Ishikawa (cell line): Measurements from ENCODE around the gene RIMBP2.

Source experiments
- CEBPB ChIP-seq: IDR thresholded peaks from 2 replicates; pipeline ENCODE4 v1.6.1; 2012
- CREB1 ChIP-seq: IDR thresholded peaks from 2 replicates; pipeline ENCODE4 v1.6.1; 2012; ENCODE audit warnings: low read depth
- EP300 ChIP-seq: IDR thresholded peaks from 2 replicates; pipeline ENCODE4 v1.6.1; 2012; ENCODE audit warnings: borderline replicate concordance
- FOXM1 ChIP-seq: IDR thresholded peaks from 2 replicates; pipeline ENCODE4 v1.6.1; 2012; ENCODE audit warnings: low read depth, borderline replicate concordance
- NFIC ChIP-seq: IDR thresholded peaks from 2 replicates; pipeline ENCODE4 v1.6.1; 2012
- RAD21 ChIP-seq: IDR thresholded peaks from 2 replicates; pipeline ENCODE4 v1.6.1; 2012; ENCODE audit warnings: low read depth
- TF ChIP-seq, protein P1 (sequence below): IDR thresholded peaks from 2 replicates; pipeline ENCODE4 v1.6.1; 2012
- TF ChIP-seq, protein P2 (sequence below): IDR thresholded peaks from 2 replicates; pipeline ENCODE4 v1.6.1; 2012; ENCODE audit warnings: low read depth, mild to moderate bottlenecking

DNA sequence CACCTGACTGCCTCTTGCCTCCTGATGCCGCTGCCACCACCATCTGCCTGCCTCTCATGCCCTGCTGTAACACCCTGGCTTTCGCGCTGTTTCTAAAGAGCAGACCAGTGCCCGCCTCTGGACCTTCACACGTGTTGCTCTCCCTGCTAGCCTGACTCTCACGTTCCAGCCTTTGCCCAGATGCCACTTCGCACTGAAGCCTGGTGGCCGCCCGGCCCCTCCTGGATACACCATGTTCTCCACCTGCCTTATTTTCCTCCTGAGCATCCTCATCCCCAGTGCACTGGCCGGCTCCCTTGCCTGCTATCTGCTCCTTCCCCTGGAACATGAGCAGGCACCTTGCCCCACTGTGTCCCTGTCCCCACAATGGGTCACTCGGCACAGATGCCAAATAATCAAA is 231.9 kb downstream of the RIMBP2 start:
- no peak for TF ChIP-seq RAD21
- TF ChIP-seq NFIC, result no peak
- TF ChIP-seq, protein P1, sequence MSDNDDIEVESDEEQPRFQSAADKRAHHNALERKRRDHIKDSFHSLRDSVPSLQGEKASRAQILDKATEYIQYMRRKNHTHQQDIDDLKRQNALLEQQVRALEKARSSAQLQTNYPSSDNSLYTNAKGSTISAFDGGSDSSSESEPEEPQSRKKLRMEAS, result no peak
- TF ChIP-seq, protein P2, sequence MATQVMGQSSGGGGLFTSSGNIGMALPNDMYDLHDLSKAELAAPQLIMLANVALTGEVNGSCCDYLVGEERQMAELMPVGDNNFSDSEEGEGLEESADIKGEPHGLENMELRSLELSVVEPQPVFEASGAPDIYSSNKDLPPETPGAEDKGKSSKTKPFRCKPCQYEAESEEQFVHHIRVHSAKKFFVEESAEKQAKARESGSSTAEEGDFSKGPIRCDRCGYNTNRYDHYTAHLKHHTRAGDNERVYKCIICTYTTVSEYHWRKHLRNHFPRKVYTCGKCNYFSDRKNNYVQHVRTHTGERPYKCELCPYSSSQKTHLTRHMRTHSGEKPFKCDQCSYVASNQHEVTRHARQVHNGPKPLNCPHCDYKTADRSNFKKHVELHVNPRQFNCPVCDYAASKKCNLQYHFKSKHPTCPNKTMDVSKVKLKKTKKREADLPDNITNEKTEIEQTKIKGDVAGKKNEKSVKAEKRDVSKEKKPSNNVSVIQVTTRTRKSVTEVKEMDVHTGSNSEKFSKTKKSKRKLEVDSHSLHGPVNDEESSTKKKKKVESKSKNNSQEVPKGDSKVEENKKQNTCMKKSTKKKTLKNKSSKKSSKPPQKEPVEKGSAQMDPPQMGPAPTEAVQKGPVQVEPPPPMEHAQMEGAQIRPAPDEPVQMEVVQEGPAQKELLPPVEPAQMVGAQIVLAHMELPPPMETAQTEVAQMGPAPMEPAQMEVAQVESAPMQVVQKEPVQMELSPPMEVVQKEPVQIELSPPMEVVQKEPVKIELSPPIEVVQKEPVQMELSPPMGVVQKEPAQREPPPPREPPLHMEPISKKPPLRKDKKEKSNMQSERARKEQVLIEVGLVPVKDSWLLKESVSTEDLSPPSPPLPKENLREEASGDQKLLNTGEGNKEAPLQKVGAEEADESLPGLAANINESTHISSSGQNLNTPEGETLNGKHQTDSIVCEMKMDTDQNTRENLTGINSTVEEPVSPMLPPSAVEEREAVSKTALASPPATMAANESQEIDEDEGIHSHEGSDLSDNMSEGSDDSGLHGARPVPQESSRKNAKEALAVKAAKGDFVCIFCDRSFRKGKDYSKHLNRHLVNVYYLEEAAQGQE, result no peak
- no peak for TF ChIP-seq EP300
- no peak for TF ChIP-seq CREB1
- no peak for TF ChIP-seq CEBPB
- no peak for TF ChIP-seq FOXM1
